ENCODE data around the gene FAF1.

The FAF1 gene

DNA sequence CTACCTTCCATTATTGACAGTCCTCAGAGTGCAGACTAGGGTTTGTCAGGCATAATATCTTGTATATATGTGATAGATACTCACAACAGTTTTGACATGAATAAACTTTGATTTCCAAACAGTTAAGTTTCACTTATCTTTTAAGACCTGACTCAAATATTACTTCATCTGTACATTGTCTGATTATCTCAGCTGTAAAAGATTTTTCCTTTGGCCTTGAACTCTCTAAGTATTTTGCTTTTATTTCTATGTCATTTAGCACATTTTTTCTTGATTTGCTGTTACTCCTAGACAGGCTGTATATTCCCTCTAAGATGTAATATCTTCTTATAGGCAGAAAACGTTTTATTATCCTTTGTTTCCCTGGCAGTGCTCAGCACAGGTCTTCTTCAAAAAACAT is 471.2 kb downstream of the FAF1 start:
- H3K36me3 ChIP-seq (ENCODE audit: control insufficient read depth, low read length): peaks cover 30% of the 10 kb centered on the region
- no peak for TF ChIP-seq EZH2phosphoT487 (IDR thresholded peaks at IDR 0.05; ENCODE audit: borderline replicate concordance, low read length)
- H3K27ac ChIP-seq (ENCODE audit: low read depth, low read length): no peak overlapping the region
- H3K9me2 ChIP-seq (replicated peaks; ENCODE audit: control insufficient read depth, low read length): no peaks in the 10 kb centered on the region
- no peaks in the 10 kb centered on the region for H3K4me1 ChIP-seq (ENCODE audit: control insufficient read depth, low read length)
- no peaks in the 10 kb centered on the region for H4K20me1 ChIP-seq (ENCODE audit: control insufficient read depth, insufficient read depth, low read depth, low read length)
- peaks cover 2% of the 10 kb centered on the region; the same call in 1 of the 2 replicates for H3F3A ChIP-seq (ENCODE audit: control insufficient read depth, insufficient read depth)
- no peaks in the 10 kb centered on the region for H3K79me2 ChIP-seq (ENCODE audit: control insufficient read depth, low read length)
- no peak overlapping the region for H3K4me3 ChIP-seq (ENCODE audit: low read length)
- H3K4me2 ChIP-seq (ENCODE audit: low read length): no peak overlapping the region
- H3K9me3 ChIP-seq (ENCODE audit: control insufficient read depth, insufficient read depth, low read length): no peaks in the 10 kb centered on the region
- H3K27me3 ChIP-seq (ENCODE audit: control insufficient read depth, low read length): no peaks in the 10 kb centered on the region

DNA sequence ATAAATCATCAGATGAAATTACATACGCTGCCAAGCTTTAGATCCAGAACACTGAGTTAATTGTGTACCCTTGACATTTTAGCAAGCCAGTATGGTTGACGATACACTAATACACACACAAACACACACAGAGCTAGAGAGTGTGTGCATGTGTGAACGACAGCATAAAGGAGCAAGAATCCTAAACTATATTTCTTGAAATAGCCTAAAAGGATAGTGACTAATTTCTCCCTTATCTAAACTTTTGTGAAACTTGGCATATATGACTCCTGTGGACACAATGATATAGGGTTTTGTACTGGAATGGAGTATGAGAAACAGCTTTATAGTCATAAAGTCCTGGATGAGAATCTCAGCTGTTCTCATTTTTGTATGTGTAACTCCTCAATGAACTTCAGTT is 471.7 kb downstream of the FAF1 start:
- no peak overlapping the region for H3K4me3 ChIP-seq (ENCODE audit: low read length)
- H3K79me2 ChIP-seq (ENCODE audit: control insufficient read depth, low read length): no peaks in the 10 kb centered on the region
- H3K4me1 ChIP-seq (ENCODE audit: control insufficient read depth, low read length): no peaks in the 10 kb centered on the region
- TF ChIP-seq, protein P1, sequence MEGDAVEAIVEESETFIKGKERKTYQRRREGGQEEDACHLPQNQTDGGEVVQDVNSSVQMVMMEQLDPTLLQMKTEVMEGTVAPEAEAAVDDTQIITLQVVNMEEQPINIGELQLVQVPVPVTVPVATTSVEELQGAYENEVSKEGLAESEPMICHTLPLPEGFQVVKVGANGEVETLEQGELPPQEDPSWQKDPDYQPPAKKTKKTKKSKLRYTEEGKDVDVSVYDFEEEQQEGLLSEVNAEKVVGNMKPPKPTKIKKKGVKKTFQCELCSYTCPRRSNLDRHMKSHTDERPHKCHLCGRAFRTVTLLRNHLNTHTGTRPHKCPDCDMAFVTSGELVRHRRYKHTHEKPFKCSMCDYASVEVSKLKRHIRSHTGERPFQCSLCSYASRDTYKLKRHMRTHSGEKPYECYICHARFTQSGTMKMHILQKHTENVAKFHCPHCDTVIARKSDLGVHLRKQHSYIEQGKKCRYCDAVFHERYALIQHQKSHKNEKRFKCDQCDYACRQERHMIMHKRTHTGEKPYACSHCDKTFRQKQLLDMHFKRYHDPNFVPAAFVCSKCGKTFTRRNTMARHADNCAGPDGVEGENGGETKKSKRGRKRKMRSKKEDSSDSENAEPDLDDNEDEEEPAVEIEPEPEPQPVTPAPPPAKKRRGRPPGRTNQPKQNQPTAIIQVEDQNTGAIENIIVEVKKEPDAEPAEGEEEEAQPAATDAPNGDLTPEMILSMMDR (IDR thresholded peaks at IDR 0.05; ENCODE audit: low read depth, low read length, poor library complexity, severe bottlenecking): no peak
- no peak for TF ChIP-seq EZH2phosphoT487 (IDR thresholded peaks at IDR 0.05; ENCODE audit: borderline replicate concordance, low read length)
- no peak overlapping the region for H3K4me2 ChIP-seq (ENCODE audit: low read length)
- no peaks in the 10 kb centered on the region for H3K9me2 ChIP-seq (replicated peaks; ENCODE audit: control insufficient read depth, low read length)
- no peaks in the 10 kb centered on the region for H4K20me1 ChIP-seq (ENCODE audit: control insufficient read depth, insufficient read depth, low read depth, low read length)
- H3K36me3 ChIP-seq (ENCODE audit: control insufficient read depth, low read length): peaks cover 30% of the 10 kb centered on the region
- no peak overlapping the region for H3K27ac ChIP-seq (ENCODE audit: low read depth, low read length)
- H3F3A ChIP-seq (ENCODE audit: control insufficient read depth, insufficient read depth): peaks cover 2% of the 10 kb centered on the region; the same call in 1 of the 2 replicates
- no peaks in the 10 kb centered on the region for H3K9me3 ChIP-seq (ENCODE audit: control insufficient read depth, insufficient read depth, low read length)
- no peaks in the 10 kb centered on the region for H3K27me3 ChIP-seq (ENCODE audit: control insufficient read depth, low read length)

DNA sequence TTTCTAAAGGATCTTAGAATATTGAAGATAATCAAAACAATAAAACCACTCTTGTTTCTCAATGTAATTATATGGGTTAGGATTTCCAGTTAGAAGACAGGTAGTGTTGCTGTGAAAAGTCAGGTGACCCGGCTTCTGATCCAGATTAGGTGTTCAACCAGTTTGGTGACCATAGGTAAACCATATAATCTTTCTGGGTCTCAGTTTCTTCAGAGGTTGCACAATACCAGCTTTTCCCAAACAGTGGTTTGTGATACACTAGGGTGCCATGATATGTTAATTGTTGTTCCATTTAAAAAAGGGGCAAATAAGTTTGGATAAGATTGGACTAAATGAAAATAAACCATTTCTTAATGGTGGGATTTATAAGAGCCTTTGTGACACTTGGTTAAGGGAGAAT is 472.3 kb downstream of the FAF1 start:
- peaks cover 30% of the 10 kb centered on the region for H3K36me3 ChIP-seq (ENCODE audit: control insufficient read depth, low read length)
- no peaks in the 10 kb centered on the region for H4K20me1 ChIP-seq (ENCODE audit: control insufficient read depth, insufficient read depth, low read depth, low read length)
- H3K79me2 ChIP-seq (ENCODE audit: control insufficient read depth, low read length): no peaks in the 10 kb centered on the region
- no peak for TF ChIP-seq EZH2phosphoT487 (IDR thresholded peaks at IDR 0.05; ENCODE audit: borderline replicate concordance, low read length)
- TF ChIP-seq, protein P1 (IDR thresholded peaks at IDR 0.05; ENCODE audit: low read depth, low read length, poor library complexity, severe bottlenecking): no peak
- H3K4me1 ChIP-seq (ENCODE audit: control insufficient read depth, low read length): no peaks in the 10 kb centered on the region
- H3K27ac ChIP-seq (ENCODE audit: low read depth, low read length): no peak overlapping the region
- no peaks in the 10 kb centered on the region for H3K9me3 ChIP-seq (ENCODE audit: control insufficient read depth, insufficient read depth, low read length)
- peaks cover 2% of the 10 kb centered on the region; the same call in 1 of the 2 replicates for H3F3A ChIP-seq (ENCODE audit: control insufficient read depth, insufficient read depth)
- H3K4me2 ChIP-seq (ENCODE audit: low read length): no peak overlapping the region
- no peaks in the 10 kb centered on the region for H3K27me3 ChIP-seq (ENCODE audit: control insufficient read depth, low read length)
- no peaks in the 10 kb centered on the region for H3K9me2 ChIP-seq (replicated peaks; ENCODE audit: control insufficient read depth, low read length)
- H3K4me3 ChIP-seq (ENCODE audit: low read length): no peak overlapping the region

DNA sequence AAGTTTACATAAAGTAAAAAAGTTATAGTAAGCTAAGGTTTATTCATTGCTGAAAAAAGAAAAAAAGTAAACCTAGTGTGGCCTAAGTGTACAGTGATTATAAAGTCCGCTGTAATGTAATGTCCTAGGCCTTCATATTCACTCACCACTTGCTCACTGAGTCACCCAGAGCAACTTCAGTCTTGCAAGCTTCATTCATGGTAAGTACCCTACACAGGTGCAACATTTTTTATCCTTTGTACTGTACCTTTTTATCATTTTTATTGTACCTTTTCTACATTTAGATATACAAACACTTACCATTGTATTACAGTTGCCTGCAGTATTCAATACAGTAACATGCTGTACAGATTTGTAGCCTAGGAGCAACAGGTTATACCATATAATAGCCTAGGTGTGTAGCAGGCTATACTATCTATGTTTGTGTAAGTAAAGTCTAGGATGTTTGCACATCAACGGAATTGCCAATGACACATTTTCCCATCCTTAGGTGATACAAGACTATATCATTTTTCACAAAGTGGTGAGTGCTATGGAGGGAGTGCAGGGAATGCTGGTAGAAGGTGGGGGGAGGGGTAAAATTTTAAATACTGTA is 478.8 kb downstream of the FAF1 start:
- H3F3A ChIP-seq (ENCODE audit: control insufficient read depth, insufficient read depth): no peaks in the 10 kb centered on the region
- H3K27ac ChIP-seq (ENCODE audit: low read depth, low read length): no peak overlapping the region
- TF ChIP-seq, protein P1 (IDR thresholded peaks at IDR 0.05; ENCODE audit: low read depth, low read length, poor library complexity, severe bottlenecking): no peak
- no peak for TF ChIP-seq EZH2phosphoT487 (IDR thresholded peaks at IDR 0.05; ENCODE audit: borderline replicate concordance, low read length)
- H3K36me3 ChIP-seq (ENCODE audit: control insufficient read depth, low read length): no peaks in the 10 kb centered on the region; the same call in 1 of the 2 replicates
- H3K9me2 ChIP-seq (replicated peaks; ENCODE audit: control insufficient read depth, low read length): no peaks in the 10 kb centered on the region
- no peak overlapping the region for H3K4me2 ChIP-seq (ENCODE audit: low read length)
- H3K4me3 ChIP-seq (ENCODE audit: low read length): no peak overlapping the region
- peaks cover 16% of the 10 kb centered on the region for H3K4me1 ChIP-seq (ENCODE audit: control insufficient read depth, low read length)
- no peaks in the 10 kb centered on the region for H3K27me3 ChIP-seq (ENCODE audit: control insufficient read depth, low read length)
- no peaks in the 10 kb centered on the region for H4K20me1 ChIP-seq (ENCODE audit: control insufficient read depth, insufficient read depth, low read depth, low read length)
- H3K79me2 ChIP-seq (ENCODE audit: control insufficient read depth, low read length): no peaks in the 10 kb centered on the region
- no peaks in the 10 kb centered on the region for H3K9me3 ChIP-seq (ENCODE audit: control insufficient read depth, insufficient read depth, low read length)

Measured in DOHH2 (cell line).